ENCODE results near the gene CIT.
A peak's percentile ranks its signal among the peaks of the same experiment; 100 is the strongest.

DNA sequence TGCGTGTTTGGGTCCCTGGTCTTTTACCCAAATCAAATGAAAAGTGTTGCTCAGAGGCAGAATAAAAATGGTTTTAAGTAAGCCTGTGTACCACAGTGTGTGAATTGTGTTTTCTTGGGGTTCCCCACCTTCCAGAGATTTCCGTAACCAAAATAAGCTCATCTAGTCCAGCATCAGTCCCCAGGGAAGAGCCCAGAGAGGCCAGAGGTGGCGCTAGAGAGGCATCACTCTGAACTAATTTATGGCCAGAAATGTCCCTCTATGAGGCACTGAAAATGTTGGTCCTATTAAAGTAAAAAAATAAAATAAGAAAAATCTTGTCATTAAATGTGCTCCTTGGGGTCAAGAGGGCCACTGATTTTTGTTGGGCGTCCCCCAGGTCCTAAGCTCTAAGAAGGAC is 234.1 kb downstream of the CIT start:
- TF ChIP-seq, protein P1, sequence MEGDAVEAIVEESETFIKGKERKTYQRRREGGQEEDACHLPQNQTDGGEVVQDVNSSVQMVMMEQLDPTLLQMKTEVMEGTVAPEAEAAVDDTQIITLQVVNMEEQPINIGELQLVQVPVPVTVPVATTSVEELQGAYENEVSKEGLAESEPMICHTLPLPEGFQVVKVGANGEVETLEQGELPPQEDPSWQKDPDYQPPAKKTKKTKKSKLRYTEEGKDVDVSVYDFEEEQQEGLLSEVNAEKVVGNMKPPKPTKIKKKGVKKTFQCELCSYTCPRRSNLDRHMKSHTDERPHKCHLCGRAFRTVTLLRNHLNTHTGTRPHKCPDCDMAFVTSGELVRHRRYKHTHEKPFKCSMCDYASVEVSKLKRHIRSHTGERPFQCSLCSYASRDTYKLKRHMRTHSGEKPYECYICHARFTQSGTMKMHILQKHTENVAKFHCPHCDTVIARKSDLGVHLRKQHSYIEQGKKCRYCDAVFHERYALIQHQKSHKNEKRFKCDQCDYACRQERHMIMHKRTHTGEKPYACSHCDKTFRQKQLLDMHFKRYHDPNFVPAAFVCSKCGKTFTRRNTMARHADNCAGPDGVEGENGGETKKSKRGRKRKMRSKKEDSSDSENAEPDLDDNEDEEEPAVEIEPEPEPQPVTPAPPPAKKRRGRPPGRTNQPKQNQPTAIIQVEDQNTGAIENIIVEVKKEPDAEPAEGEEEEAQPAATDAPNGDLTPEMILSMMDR (IDR thresholded peaks at IDR 0.05) = peak; percentile 75
- no peak for TF ChIP-seq ZFX (IDR thresholded peaks at IDR 0.05; ENCODE audit: borderline replicate concordance)

Measured in 22Rv1 (cell line).